Endothelial cell of hepatic sinusoid (primary cell): ENCODE data around the gene HDGF.

Experiments used
- in situ Hi-C: cut with HindIII; loops from 2 replicates; pipeline ENCODE4 v1.10.0; 2017; ENCODE audit warnings: low sequenced_read_pairs

The HDGF gene

GRCh38 chr1:156726549-156727226 is 24.8 kb downstream of the HDGF start:
- in situ Hi-C loops = loop anchor here (5.0 kb wide), 1 partner anchor 34 kb away; no protein-coding TSS in a partner anchor

- in situ Hi-C loops = loop anchor here (5.0 kb wide), 1 partner anchor 33 kb away; no protein-coding TSS in a partner anchor
Observed at GRCh38 chr1:156725683-156726280, 25.7 kb downstream of the HDGF start.

DNA sequence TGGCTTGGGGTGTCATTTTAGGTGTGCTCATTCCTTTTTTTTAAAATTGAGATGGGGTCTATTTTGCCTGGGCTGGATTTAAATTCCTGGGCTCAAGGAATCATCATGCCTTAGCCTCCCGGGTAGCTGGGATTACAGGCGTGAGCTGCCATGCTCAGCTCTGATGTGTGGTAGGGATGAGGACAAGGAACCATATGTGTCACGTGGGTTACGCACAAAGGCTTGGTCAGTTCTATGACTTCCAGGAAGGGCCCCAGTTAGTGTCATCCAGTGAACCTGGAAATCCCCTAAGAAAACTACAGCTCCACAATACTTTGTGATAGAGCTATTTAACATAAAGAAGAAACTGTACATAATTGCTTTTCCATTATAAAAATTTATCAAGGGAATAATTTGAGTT is 29.9 kb downstream of the HDGF start:
- in situ Hi-C loops = no loop called here

DNA sequence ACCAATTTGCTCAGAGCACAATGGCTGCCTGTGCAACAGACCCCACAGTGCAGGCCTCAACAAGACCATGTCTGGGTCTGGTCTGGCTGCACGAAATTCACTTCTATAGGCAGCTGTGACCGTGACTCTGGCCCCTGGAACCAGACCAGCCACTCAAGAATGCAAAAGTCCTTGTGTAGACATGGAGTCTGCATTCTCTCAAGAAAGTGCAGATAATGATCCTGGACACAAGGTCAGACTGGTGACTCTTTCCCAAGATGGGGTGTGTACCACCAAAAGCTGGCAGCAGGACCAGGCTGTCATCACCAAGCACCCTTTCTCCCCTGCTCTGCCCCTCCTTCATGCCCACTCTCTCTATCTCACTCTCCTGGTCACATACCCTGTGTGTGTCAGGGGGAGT is 30.3 kb downstream of the HDGF start:
- in situ Hi-C loops = no loop called here

GRCh38 chr1:156717351-156717750 is 34.1 kb downstream of the HDGF start:
- in situ Hi-C loops = loop anchor here (10.0 kb wide), 2 partner anchors 93 to 137 kb away; partner anchors contain the start of gene INSRR

DNA sequence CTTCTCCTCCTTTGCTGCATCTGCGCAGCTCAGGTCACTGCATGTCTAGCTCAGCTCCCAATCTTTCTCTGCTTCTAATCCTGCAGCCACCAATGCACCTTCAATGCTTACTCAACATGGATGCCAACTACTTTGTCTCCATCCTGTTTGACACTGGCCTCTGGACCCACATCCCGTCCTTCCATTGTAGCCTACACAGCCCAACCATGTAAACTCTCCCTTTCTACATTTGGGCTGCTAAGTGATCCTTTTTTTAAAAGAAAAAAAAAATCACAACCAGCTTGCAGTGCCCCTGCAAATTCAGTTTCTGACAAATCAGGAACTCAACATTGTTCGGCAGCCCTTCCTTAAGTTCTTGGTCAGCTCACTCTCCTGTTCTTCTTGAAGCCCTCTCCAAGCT is 36.6 kb downstream of the HDGF start:
- in situ Hi-C loops = loop anchor here (10.0 kb wide), 2 partner anchors 90 to 140 kb away; partner anchors contain the start of gene INSRR

DNA sequence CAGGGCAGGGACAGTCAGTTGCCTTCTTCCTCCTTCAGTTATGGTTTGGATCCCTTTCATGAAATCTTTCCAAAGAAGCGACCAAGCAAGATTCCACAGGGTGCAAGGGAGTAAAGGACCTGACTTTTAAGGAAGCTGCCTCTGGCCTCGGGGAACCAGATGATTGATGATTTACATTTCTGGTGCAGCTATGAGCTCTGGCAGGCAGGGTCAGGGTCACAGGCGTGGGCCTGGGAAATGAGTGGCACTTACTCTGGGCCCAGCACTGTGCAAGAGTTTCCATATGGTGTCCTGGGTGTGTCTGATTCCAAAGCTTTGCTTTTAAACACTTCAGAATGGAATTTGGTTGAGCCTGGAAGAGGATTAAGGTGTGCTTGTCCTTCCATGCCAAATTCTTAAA is 38.8 kb downstream of the HDGF start:
- in situ Hi-C loops = loop anchor here (10.0 kb wide), 2 partner anchors 88 to 142 kb away; partner anchors contain the start of gene INSRR

DNA sequence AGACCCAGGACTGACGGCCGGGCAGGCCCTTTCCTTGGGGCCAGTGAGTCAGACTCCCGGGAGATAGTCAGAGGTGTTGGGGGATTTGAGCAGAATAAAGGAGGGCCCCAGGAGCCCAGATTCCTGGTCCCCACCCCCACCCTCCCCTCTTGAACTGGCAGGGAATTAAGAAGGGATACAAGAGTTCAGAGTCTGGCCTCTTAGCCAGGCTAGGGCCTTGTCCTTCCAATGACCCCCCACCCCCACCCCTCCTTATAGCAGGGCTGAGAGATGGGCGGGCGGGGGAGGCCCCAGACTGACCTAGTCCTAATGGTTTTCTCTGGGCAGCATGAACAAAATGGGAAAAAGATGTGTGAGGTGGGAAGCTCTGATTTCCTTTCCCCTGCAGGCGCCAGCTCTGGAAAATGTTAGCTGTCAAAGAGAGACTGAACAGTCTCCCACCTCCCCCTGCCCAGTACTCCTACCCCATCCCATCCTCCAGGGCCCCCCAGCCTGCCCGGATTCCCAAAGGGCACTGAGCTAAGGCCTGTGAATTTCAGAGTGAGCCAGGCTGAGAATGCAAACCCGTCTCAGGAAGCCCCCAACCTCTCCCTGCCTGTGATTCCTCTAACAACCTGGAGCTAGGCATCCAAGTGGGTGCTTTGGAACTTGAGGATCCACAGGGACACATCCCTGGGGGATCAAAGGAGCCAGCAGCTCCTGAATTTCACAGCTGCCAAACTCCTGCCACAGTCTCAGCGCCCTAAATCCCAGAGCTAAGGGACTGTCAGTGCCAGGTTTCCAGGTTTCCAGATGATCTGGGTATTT is 40.3 kb downstream of the HDGF start:
- in situ Hi-C loops = loop anchor here (10.0 kb wide), 2 partner anchors 86 to 144 kb away; partner anchors contain the start of gene INSRR

- in situ Hi-C loops = loop anchor here (10.0 kb wide), 2 partner anchors 85 to 145 kb away; partner anchors contain the start of gene INSRR
Observed at GRCh38 chr1:156709757-156710489, 41.6 kb downstream of the HDGF start.

DNA sequence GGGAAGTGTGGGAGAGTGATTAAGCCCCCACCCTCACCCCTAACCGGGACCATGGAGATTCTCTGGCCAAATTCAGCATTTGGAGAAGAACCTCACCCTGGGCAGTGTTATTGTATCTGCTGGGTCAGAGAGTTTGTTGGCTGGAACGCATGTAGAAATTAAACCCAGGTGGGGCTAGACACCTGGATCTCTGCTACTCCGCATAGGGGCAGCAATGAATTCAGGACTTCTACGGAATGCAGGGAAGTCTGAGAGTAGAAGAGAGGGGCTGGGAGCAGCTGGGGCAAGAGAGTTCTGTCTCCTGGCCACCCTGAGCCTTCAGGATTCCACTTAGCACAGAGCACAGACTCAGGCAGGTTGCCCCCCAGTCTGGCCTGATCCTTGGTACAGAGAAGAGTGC is 42.4 kb downstream of the HDGF start:
- in situ Hi-C loops = no loop called here

DNA sequence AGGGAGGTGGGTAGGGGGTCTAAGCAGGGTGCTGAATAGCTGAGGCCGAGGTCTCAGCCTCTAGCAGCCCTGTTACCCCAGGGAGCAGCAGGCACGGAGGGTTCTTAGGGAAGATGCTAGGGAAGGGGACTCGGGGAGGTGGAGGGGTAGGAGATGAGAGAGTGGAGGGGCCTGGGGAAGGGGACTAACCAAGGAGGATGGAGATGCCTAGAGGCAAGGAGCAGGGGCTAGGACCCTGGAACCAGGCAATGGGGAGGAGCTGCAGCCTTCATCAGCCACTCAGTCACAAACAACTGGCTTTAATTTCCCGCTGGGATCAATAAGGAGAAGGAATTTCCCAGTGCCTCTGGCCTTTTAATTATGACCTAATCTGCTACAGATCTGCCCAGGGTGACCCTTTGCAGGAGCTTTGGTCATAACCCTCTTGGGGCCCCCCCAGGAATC is 43.2 kb downstream of the HDGF start:
- in situ Hi-C loops = no loop called here

DNA sequence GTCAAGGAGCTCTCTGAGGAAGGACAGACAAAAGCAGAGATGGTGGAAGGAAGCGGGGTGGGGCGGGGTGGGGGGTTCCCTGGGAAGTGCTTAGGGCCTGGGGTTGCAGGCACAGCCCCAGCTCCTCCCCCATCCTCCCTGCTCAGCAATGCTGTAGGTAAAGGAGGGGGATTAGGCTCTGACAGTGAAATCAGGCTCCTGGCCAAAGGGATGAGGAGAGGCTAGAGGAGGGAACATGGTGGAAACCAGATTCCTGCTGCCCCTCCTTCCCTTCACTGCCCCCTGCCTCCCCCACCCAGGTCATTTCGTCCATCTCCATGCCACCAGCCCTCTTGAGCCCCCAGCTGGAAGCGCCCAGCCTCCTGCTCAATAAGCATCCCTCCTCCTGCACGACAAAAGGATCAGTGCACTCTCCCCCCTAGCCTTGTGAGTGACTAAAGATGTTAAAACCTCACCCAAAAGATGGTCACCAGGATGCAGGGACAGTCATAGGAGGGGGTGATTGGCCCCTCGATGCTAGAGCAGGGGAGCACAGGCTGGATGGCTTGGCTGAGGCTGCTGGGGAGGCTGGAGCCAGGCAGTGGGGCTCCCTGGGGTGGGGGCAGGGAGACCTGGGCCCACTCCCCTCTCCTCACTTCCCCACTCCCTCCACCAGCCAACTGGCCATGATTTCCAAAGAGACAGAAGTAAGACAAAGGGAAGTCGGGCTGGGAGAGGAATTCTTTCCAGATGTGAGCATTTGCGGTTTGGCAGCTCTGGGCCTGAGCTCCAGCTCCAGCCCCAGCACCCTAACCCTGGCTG is 43.9 kb downstream of the HDGF start:
- in situ Hi-C loops = no loop called here

GRCh38 chr1:156706657-156707416 is 44.6 kb downstream of the HDGF start:
- in situ Hi-C loops = no loop called here

- in situ Hi-C loops = no loop called here
Observed at GRCh38 chr1:156705918-156706656, 45.4 kb downstream of the HDGF start.

GRCh38 chr1:156705321-156705917 is 46.1 kb downstream of the HDGF start, which contains the start of gene CRABP2:
Gene CRABP2, minus strand, starts transcription at chr1:156705583. Its CDS starts 137 bp downstream, at chr1:156705446.
- in situ Hi-C loops = no loop called here

DNA sequence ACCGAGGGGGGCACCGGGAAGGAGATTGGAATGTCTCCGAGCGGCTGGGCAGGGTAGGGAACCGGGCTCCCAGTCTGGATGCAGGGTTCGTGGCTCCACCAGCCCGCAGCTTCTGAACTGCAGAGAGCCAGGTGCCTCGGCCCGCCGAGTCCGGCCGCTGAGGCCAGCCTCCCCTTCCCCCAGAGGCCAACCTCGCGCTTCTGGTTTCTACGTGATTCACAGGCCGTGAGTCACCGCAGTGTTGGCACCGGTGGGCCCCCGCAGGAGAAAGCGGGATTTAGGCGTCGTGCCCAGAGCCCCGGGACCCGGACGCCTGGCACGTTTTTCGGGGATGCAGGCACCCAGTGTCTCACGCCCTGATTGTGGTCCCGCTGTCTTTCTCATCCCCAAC is 46.5 kb downstream of the HDGF start:
- in situ Hi-C loops = no loop called here

- in situ Hi-C loops = no loop called here
Observed at GRCh38 chr1:156704166-156704711, 47.2 kb downstream of the HDGF start.

DNA sequence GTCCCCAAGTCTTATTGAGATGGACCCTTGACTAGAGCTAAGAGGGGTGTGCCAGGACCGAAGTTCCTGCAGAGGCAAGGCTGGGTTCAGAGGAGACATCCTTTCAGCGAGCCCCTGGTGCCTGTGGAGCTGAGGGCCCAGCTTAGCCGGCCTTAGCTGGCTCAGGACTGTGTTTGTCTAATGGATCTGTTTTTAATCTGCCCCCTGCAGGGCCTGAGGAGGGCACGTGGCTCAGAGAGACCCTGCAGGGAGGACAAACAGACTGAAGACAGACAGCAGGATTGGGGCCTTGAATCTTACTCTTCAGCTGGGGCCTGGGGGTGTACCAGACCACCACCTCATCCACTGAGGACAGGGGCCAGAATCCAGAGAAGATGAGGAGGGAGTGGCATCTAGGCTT is 47.7 kb downstream of the HDGF start:
- in situ Hi-C loops = no loop called here
